ENCODE data around the gene TPRG1. TPM values are rescaled to one million over a fixed set of nuclear protein-coding genes. Genes with fewer than 3 reads are reported as not detected.

TPRG1 gene
- polyA plus RNA-seq, 1 experiment: 0.42 TPM

- Histone ChIP-seq H3K27ac (ENCODE audit: low read depth, low read length) (no peak overlapping the region), H3K9me3 (ENCODE audit: control insufficient read depth, insufficient read depth, low read length) (no peaks in the 10 kb centered on the region), H3K27me3 (ENCODE audit: control insufficient read depth, insufficient read depth, low read length) (peaks cover 4% of the 10 kb centered on the region), H3K4me3 (ENCODE audit: low read depth, low read length) (no peak overlapping the region)
- no peak for TF ChIP-seq CTCF (IDR thresholded peaks at IDR 0.05; ENCODE audit: low read depth, low read length)
- POLR2A ChIA-PET: no interaction called here
- CTCF ChIA-PET: no interaction called here
- DNase-seq (ENCODE audit: low read depth, low spot score): no peak
Observed at GRCh38 chr3:189204167-189204866, 32.5 kb downstream of the TPRG1 start.

- POLR2A ChIA-PET: no interaction called here
- no peak overlapping the region for H3K4me3 ChIP-seq (ENCODE audit: low read depth, low read length)
- no peaks in the 10 kb centered on the region for H3K9me3 ChIP-seq (ENCODE audit: control insufficient read depth, insufficient read depth, low read length)
- CTCF ChIA-PET: no interaction called here
- H3K27ac ChIP-seq (ENCODE audit: low read depth, low read length): no peak overlapping the region
- no peak for TF ChIP-seq CTCF (IDR thresholded peaks at IDR 0.05; ENCODE audit: low read depth, low read length)
- peaks cover 3% of the 10 kb centered on the region for H3K27me3 ChIP-seq (ENCODE audit: control insufficient read depth, insufficient read depth, low read length)
- no peak for DNase-seq (ENCODE audit: low read depth, low spot score)
Observed at GRCh38 chr3:189204937-189205336, 33.2 kb downstream of the TPRG1 start.

- Histone ChIP-seq H3K9me3 (ENCODE audit: control insufficient read depth, insufficient read depth, low read length) (no peaks in the 10 kb centered on the region), H3K27ac (ENCODE audit: low read depth, low read length) (no peak overlapping the region), H3K27me3 (ENCODE audit: control insufficient read depth, insufficient read depth, low read length) (peaks cover 2% of the 10 kb centered on the region), H3K4me3 (ENCODE audit: low read depth, low read length) (no peak overlapping the region)
- no peak for TF ChIP-seq CTCF (IDR thresholded peaks at IDR 0.05; ENCODE audit: low read depth, low read length)
- DNase-seq (ENCODE audit: low read depth, low spot score): no peak
- ChIA-PET CTCF (no interaction called here), POLR2A (no interaction called here)
Observed at GRCh38 chr3:189210251-189210770, 38.5 kb downstream of the TPRG1 start.

GRCh38 chr3:189212681-189213080, 40.9 kb downstream of the TPRG1 start:
- H3K4me3 ChIP-seq (ENCODE audit: low read depth, low read length): no peak overlapping the region
- no peaks in the 10 kb centered on the region for H3K27me3 ChIP-seq (ENCODE audit: control insufficient read depth, insufficient read depth, low read length)
- ChIA-PET POLR2A (no interaction called here), CTCF (no interaction called here)
- no peaks in the 10 kb centered on the region for H3K9me3 ChIP-seq (ENCODE audit: control insufficient read depth, insufficient read depth, low read length)
- H3K27ac ChIP-seq (ENCODE audit: low read depth, low read length): no peak overlapping the region
- TF ChIP-seq CTCF (IDR thresholded peaks at IDR 0.05; ENCODE audit: low read depth, low read length): no peak
- no peak for DNase-seq (ENCODE audit: low read depth, low spot score)

GRCh38 chr3:189214651-189215050, 42.9 kb downstream of the TPRG1 start:
- Histone ChIP-seq H3K27ac (ENCODE audit: low read depth, low read length) (no peak overlapping the region), H3K4me3 (ENCODE audit: low read depth, low read length) (no peak overlapping the region), H3K27me3 (ENCODE audit: control insufficient read depth, insufficient read depth, low read length) (no peaks in the 10 kb centered on the region), H3K9me3 (ENCODE audit: control insufficient read depth, insufficient read depth, low read length) (no peaks in the 10 kb centered on the region)
- ChIA-PET CTCF (interaction anchor here (0.8 kb wide), 1 partner anchor 1474 kb away, joined by 3 read pairs; no protein-coding TSS in a partner anchor), POLR2A (no interaction called here)
- no peak for TF ChIP-seq CTCF (IDR thresholded peaks at IDR 0.05; ENCODE audit: low read depth, low read length)
- no peak for DNase-seq (ENCODE audit: low read depth, low spot score)

Measured in AG04450 (cell line).